ENCODE data around the gene S100A11. TPM values are rescaled to one million over a fixed set of nuclear protein-coding genes. Genes with fewer than 3 reads are reported as not detected.
"Not testable (repeated sequence)": the region's sequence is repeated elsewhere in the genome, so short reads cannot be mapped to it uniquely, and the experiment has no call there.

S100A11 gene
- 100 to 1,000 TPM; 264 to 361 TPM for total RNA-seq

GRCh38 chr1:152036267-152037216 lies at the start of gene S100A11:
Gene S100A11 (minus strand): TSS chr1:152037004. CDS start chr1:152036915, 89 bp downstream.
- ChIA-PET POLR2A (interaction anchor here (1.0 to 1.6 kb wide), 4 partner anchors 10 to 91 kb away, joined by 3 to 8 read pairs (median 5); no protein-coding TSS in a partner anchor), CTCF (interaction anchor here (0.6 to 6.1 kb wide), 13 partner anchors 10 to 422 kb away, joined by 3 to 61 read pairs (median 4); no protein-coding TSS in a partner anchor)
- Mint-ChIP-seq H3K4me3 (peak within 1 kb of the TSS; percentile 82), H3K27ac (peak within 1 kb of the TSS; percentile 90), H3K4me1 (peaks cover 35% of the 10 kb centered on the region), H3K9me3 (ENCODE audit: low read depth) (no peaks in the 10 kb centered on the region), H3K36me3 (ENCODE audit: low read depth) (peaks cover 44% of the 10 kb centered on the region), H3K27me3 (no peaks in the 10 kb centered on the region)
- intact Hi-C loops (cut with DNase I, micrococcal nuclease) = loop anchor here in 1 of 2 experiments (1.0 kb wide), 1 partner anchor 12 kb away; no protein-coding TSS in a partner anchor
- ATAC-seq (peak; percentile 81), DNase-seq (peak; percentile 91)

- DNase-seq (no peak), ATAC-seq (no peak)
- Mint-ChIP-seq H3K9me3 (ENCODE audit: low read depth) (no peaks in the 10 kb centered on the region), H3K36me3 (ENCODE audit: low read depth) (no peaks in the 10 kb centered on the region), H3K27me3 (peaks cover 12% of the 10 kb centered on the region), H3K4me1 (no peaks in the 10 kb centered on the region), H3K4me3 (no peak overlapping the region), H3K27ac (no peak overlapping the region)
- ChIA-PET CTCF (interaction anchor here (0.6 to 1.4 kb wide), 3 partner anchors 23 to 374 kb away, joined by 3 to 5 read pairs (median 4); no protein-coding TSS in a partner anchor), POLR2A (no interaction called here)
- intact Hi-C loops (cut with DNase I, micrococcal nuclease) = no loop called here
Observed at GRCh38 chr1:152084853-152085252, 48.0 kb upstream of the S100A11 start.

GRCh38 chr1:152081026-152081425 lies 44.2 kb upstream of the S100A11 start:
- ATAC-seq; H3K9me3 Mint-ChIP-seq (ENCODE audit: low read depth); intact Hi-C loops (cut with DNase I, micrococcal nuclease); H3K4me3 Mint-ChIP-seq; H3K36me3 Mint-ChIP-seq (ENCODE audit: low read depth); H3K4me1 Mint-ChIP-seq; DNase-seq; POLR2A ChIA-PET; CTCF ChIA-PET; H3K27ac Mint-ChIP-seq: not testable (repeated sequence)
- H3K27me3 Mint-ChIP-seq = peaks cover 18% of the 10 kb centered on the region

GRCh38 chr1:152080494-152080893 lies 43.7 kb upstream of the S100A11 start:
- POLR2A ChIA-PET = not testable (repeated sequence)
- CTCF ChIA-PET = interaction anchor here (0.6 kb wide), 1 partner anchor 210 kb away, joined by 3 read pairs; no protein-coding TSS in a partner anchor

GRCh38 chr1:152078831-152079441 lies 42.1 kb upstream of the S100A11 start:
- CTCF ChIA-PET = no interaction called here
- DNase-seq (no peak), ATAC-seq (no peak)
- peaks cover 19% of the 10 kb centered on the region for H3K27me3 Mint-ChIP-seq
- intact Hi-C loops (cut with DNase I, micrococcal nuclease) = no loop called here
- no peaks in the 10 kb centered on the region for H3K36me3 Mint-ChIP-seq (ENCODE audit: low read depth)
- H3K27ac Mint-ChIP-seq = no peak overlapping the region
- H3K4me1 Mint-ChIP-seq = no peaks in the 10 kb centered on the region
- H3K9me3 Mint-ChIP-seq (ENCODE audit: low read depth) = no peaks in the 10 kb centered on the region
- POLR2A ChIA-PET = no interaction called here
- no peak overlapping the region for H3K4me3 Mint-ChIP-seq

More at GRCh38 chr1:152080494-152080893, 43.7 kb upstream of the S100A11 start:
- DNase-seq; H3K4me3 Mint-ChIP-seq; ATAC-seq; H3K9me3 Mint-ChIP-seq (ENCODE audit: low read depth); H3K36me3 Mint-ChIP-seq (ENCODE audit: low read depth); H3K4me1 Mint-ChIP-seq; intact Hi-C loops (cut with DNase I, micrococcal nuclease); H3K27ac Mint-ChIP-seq: not testable (repeated sequence)
- peaks cover 18% of the 10 kb centered on the region for H3K27me3 Mint-ChIP-seq

GRCh38 chr1:152072311-152072710 lies 35.5 kb upstream of the S100A11 start:
- no peaks in the 10 kb centered on the region for H3K4me1 Mint-ChIP-seq
- H3K4me3 Mint-ChIP-seq = no peak overlapping the region
- ChIA-PET CTCF (interaction anchor here (0.8 kb wide), 1 partner anchor 71 kb away, joined by 4 read pairs; no protein-coding TSS in a partner anchor), POLR2A (no interaction called here)
- no peaks in the 10 kb centered on the region for H3K9me3 Mint-ChIP-seq (ENCODE audit: low read depth)
- H3K27ac Mint-ChIP-seq = no peak overlapping the region
- intact Hi-C loops (cut with DNase I, micrococcal nuclease) = no loop called here
- H3K36me3 Mint-ChIP-seq (ENCODE audit: low read depth) = no peaks in the 10 kb centered on the region
- ATAC-seq (no peak), DNase-seq (no peak)
- H3K27me3 Mint-ChIP-seq = peaks cover 26% of the 10 kb centered on the region

- DNase-seq = no peak
- intact Hi-C loops (cut with DNase I, micrococcal nuclease) = no loop called here
- Mint-ChIP-seq H3K4me3 (no peak overlapping the region), H3K36me3 (ENCODE audit: low read depth) (no peaks in the 10 kb centered on the region), H3K27ac (no peak overlapping the region), H3K27me3 (peaks cover 29% of the 10 kb centered on the region), H3K4me1 (no peaks in the 10 kb centered on the region), H3K9me3 (ENCODE audit: low read depth) (no peaks in the 10 kb centered on the region)
- POLR2A ChIA-PET = no interaction called here
- ATAC-seq = no peak
- CTCF ChIA-PET = no interaction called here
Observed at GRCh38 chr1:152071123-152071522, 34.3 kb upstream of the S100A11 start.

- no peak for DNase-seq
- no peak for ATAC-seq
- no peaks in the 10 kb centered on the region for H3K36me3 Mint-ChIP-seq (ENCODE audit: low read depth)
- CTCF ChIA-PET = interaction anchor here (1.4 kb wide), 1 partner anchor 15 kb away, joined by 7 read pairs; no protein-coding TSS in a partner anchor
- no peaks in the 10 kb centered on the region for H3K9me3 Mint-ChIP-seq (ENCODE audit: low read depth)
- peaks cover 34% of the 10 kb centered on the region for H3K27me3 Mint-ChIP-seq
- H3K27ac Mint-ChIP-seq = no peak overlapping the region
- H3K4me1 Mint-ChIP-seq = no peaks in the 10 kb centered on the region
- H3K4me3 Mint-ChIP-seq = no peak overlapping the region
- intact Hi-C loops (cut with DNase I, micrococcal nuclease) = no loop called here
- POLR2A ChIA-PET = interaction anchor here (0.5 kb wide), 1 partner anchor 1566 kb away, joined by 4 read pairs; no protein-coding TSS in a partner anchor
Observed at GRCh38 chr1:152067929-152068328, 31.1 kb upstream of the S100A11 start.

GRCh38 chr1:152067150-152067549 lies 30.3 kb upstream of the S100A11 start:
- Mint-ChIP-seq H3K27ac (no peak overlapping the region), H3K9me3 (ENCODE audit: low read depth) (no peaks in the 10 kb centered on the region), H3K4me1 (no peaks in the 10 kb centered on the region), H3K4me3 (no peak overlapping the region), H3K36me3 (ENCODE audit: low read depth) (no peaks in the 10 kb centered on the region), H3K27me3 (peaks cover 33% of the 10 kb centered on the region)
- CTCF ChIA-PET = no interaction called here
- POLR2A ChIA-PET = no interaction called here
- no peak for ATAC-seq
- no peak for DNase-seq
- intact Hi-C loops (cut with DNase I, micrococcal nuclease) = no loop called here

GRCh38 chr1:152061952-152062351 lies 25.1 kb upstream of the S100A11 start:
- no peaks in the 10 kb centered on the region for H3K4me1 Mint-ChIP-seq
- no peak overlapping the region for H3K27ac Mint-ChIP-seq
- ChIA-PET POLR2A (no interaction called here), CTCF (interaction anchor here (1.0 to 1.5 kb wide), 3 partner anchors 9 to 397 kb away, joined by 3 to 4 read pairs (median 4); no protein-coding TSS in a partner anchor)
- no peaks in the 10 kb centered on the region for H3K9me3 Mint-ChIP-seq (ENCODE audit: low read depth)
- DNase-seq (no peak), ATAC-seq (no peak)
- H3K27me3 Mint-ChIP-seq = peaks cover 22% of the 10 kb centered on the region
- H3K4me3 Mint-ChIP-seq = no peak overlapping the region
- intact Hi-C loops (cut with DNase I, micrococcal nuclease) = no loop called here
- no peaks in the 10 kb centered on the region for H3K36me3 Mint-ChIP-seq (ENCODE audit: low read depth)

- no peak overlapping the region for H3K4me3 Mint-ChIP-seq
- H3K27ac Mint-ChIP-seq = no peak overlapping the region
- DNase-seq = no peak
- no peaks in the 10 kb centered on the region for H3K36me3 Mint-ChIP-seq (ENCODE audit: low read depth)
- peaks cover 10% of the 10 kb centered on the region for H3K4me1 Mint-ChIP-seq
- intact Hi-C loops (cut with DNase I, micrococcal nuclease) = loop anchor here (2.0 to 5.0 kb wide), 3 partner anchors 59 to 294 kb away; no protein-coding TSS in a partner anchor
- peaks cover 20% of the 10 kb centered on the region for H3K27me3 Mint-ChIP-seq
- H3K9me3 Mint-ChIP-seq (ENCODE audit: low read depth) = no peaks in the 10 kb centered on the region
- POLR2A ChIA-PET = interaction anchor here (1.4 kb wide), 1 partner anchor 405 kb away, joined by 4 read pairs; no protein-coding TSS in a partner anchor
- no peak for ATAC-seq
- CTCF ChIA-PET = interaction anchor here (0.5 to 8.9 kb wide), 24 partner anchors 8 to 1174 kb away, joined by 3 to 175 read pairs (median 4); partner anchors contain the start of gene RPTN
Observed at GRCh38 chr1:152053375-152053774, 16.6 kb upstream of the S100A11 start.
